HG03565 (cell line): Measurements from ENCODE around the gene TRIM8.
"Not testable (repeated sequence)": the region's sequence is repeated elsewhere in the genome, so short reads cannot be mapped to it uniquely, and the experiment has no call there.

Experiments
- ATAC-seq: cut with Tn5 transposase; IDR thresholded peaks from one replicate; pipeline ENCODE4 v1.9.1; 2021; ENCODE audit warnings: mild to moderate bottlenecking, moderate library complexity; ENCODE audit not compliant: unreplicated experiment

TRIM8 gene

DNA sequence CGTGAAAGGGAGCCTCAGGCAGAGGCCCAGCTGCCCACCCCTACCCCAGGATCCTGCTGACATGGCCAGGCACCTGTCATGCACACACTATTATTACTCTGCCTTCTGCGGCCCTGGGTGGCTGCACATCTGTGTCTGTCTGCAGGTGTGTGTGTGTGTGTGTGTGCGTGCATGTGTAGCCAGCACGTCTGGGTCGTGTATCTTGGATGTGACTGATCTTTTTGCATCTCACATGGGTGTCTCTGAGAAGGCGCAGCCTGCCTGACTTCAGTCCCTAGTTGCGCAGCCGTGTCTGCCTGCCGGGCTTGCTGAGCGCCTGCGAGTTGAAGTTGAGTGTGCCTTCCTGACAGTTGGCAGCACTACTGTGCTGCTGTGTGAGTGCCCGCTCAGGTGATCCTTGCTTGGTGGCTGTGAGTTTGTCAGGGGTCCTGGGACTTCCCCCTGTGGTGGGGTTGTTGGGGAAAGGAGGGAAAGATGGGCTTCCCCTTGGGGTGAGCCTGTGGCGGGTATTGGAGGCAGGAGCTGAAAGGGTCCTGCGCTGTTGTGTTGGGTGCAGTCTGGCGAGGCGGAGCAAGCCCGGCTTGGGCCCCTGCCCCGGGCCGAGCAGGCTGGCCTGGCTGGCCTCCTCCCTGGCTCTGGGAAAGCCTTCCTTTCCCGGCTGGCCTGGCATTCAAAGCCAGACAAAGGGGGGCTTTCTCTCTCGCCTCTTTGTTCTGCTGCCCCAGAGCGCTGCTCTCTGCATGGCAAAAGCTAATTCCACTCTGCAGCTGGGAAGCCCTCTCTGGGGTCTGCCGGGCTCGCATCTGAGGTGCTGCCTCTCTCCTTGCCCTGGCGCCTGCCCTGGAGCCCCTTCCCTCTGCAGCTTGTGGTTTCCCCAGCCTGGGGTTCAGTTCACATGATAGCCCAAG is 4.9 kb downstream of the TRIM8 start:
- no peak for ATAC-seq

DNA sequence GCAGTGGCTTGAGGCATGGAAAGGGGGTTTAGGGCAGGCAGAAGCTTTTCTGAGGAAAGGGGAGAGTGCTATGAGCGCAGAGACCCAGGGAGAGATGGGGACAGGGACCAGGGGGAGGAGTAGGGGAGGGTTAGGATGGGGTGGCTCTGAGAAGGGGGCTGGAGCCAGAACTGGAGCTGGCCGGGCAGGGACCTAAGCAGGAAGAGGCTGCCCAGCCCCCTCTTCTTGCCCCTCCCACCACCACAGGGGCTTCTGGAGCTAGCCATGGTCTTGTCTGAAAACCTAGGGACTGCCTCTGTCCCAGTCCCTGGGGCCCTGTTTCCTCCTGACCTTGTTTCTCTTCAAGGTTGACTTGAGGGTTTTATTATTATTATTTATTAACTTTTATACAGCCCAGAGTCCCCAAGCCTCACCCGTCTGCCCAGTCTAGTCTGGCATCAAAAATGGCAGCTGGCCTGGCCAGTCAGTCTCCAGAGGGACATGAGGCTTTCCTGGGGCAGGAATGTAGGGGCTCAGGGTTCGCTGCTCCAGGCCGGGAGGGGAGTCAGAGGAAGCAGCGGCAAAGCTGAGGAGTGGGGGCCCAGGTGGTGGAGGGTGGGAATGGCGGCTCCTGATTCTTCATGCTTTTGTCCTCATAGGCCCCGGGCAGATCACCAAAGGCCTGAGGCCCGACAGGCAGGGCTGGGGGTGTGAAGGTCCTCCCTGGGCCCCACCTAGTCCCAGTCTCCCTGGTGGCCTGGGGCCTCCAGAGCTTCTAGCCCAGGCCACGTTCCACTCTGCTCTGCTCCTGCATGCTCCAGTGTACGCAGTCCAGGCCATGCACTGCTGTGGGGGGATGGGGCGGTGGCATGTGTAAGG is 5.7 kb downstream of the TRIM8 start:
- no peak for ATAC-seq

DNA sequence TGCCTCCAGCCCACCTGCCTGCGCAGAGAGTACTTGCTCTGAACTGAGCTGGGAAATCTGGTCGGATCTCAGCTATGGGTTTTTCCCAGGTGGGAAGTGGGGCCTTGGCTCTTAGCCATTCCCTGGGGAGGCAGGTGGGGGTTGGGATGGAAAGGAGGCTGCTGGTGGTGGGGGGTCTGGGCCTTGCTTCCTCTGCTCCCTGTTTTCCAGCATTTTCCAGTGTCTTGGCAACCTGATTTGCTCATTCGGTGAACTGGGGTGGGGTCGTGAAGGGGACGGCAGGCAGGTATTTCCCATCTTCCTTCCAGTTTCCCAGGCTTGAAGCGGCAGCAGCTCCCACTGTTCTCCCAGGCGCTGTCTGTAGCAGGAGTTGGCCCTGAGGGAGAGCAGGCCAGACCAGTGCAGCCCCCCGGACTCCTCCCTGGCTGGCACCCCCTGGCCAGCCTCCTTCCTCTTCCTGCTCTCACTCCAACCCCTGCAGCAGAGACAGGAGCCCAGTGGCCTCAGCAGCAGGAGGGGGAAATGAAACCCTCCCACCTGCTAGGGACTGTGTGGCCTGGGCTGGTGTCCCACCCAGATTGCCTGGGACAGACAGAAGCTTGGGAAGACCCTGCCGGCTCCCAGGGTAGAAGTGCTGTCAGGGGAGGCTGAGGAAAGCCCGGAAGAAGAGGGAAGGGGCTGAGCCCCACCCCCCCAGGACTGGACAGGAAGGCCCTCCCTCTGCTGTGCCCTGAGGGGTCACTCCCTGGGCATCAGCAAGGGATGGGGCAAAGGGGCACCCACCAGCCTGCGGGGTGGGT is 6.6 kb downstream of the TRIM8 start:
- ATAC-seq: no peak

DNA sequence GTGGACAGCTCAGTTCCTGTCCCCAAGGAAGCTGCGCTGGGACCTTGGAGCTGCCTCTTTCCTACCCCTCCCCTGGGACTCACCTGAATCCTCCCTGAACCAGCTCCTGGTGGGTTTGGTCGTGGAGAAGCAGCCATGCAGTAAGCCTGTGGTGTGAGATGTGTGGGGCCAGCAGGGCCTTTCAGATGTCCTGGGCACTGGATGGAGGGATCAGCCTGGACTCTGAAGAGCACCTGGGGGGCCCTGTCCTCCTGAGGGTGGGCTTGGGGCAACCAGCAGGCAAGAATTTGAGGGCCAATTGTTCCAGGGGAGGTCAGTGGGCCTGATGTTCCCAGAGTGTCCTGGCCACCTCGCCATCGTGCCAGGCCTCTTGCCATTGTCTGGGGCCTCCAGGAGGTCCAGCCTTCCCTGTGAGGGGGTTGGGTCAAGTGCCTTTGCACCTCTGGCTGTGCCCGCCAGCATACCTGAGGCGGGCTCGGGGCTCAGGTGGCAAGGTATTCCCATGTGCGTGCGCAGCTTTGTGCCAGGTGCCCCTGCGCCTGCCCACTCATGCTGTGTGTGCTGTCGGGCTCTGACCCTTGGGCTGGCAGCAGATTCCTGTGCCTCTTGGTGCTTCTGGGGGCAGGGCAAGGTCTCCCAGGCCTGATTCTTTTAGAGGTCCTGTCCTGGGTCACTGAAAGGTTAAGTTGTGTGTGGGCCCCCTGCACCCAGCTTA is 7.3 kb downstream of the TRIM8 start:
- ATAC-seq: no peak

DNA sequence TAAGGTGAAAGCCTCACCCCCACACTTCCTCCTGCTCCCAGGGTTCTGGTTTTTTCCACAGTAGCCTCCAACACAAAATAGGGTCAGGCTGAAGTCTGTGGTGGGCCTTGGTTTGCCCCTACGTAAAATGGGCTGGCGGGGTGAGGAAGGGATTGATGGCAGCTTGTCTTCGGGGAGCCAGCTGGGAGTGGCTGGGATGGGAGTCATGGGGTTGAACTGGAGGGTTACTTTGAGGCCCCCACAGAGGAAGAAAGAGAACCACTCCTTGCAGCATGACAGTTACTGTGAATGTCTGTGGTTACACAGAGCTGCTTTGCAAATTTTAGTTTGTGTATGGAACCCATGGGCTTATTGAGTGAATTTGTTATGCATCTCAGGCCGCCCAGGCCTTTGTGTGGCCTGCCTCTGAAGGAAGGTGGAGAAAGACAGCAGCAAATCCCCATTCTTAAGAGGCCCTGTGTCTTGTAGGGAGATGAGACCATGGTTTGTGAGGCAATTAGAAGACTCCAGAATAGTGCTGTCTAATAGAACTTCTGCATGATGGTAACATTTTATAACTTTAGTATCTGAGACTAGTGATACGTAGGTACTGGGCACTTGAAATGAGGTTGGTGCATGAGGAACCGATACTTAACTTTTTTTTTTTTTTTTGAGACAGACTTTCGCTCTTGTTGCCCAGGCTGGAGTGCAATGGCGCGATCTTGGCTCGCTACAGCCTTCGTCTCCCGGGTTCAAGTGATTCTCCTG is 8.1 kb downstream of the TRIM8 start:
- peak; percentile 39 for ATAC-seq

DNA sequence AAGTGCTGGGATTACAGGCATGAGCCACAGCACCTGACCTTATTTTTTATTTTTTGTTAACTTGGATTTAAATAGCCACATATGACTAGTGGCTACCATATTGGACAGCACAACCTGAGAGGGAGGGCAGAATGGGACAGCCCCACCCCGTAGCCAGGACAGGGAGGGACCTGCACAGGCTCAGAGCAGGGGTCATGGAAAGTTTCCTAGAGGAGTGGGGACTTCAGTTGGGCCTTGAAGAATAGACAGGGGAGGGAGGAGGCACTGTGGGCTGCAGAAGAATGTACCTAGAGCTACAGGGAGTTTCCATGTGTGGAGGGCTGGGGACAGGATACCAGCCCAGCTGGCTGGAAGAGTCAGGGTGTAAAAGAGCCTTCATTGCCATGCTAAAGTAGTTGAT is 8.8 kb downstream of the TRIM8 start:
- ATAC-seq: no peak

DNA sequence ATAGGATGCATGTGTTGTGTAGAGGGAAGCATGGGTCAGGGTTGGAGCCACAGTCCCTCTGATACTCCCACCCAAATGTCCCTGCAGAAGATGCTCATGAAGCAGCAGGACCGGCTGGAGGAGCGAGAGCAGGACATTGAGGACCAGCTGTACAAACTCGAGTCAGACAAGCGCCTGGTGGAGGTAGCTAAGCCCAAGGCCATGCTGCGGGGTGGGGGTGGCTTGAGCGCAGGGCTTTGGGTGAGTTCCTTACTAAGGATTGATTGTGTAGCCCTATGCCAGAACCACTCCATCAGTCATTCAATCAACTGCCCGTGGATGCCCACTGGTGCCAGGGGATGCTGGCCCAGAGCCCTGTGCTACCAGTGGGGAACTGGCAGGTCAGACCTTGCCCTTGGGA is 10.3 kb downstream of the TRIM8 start:
- no peak for ATAC-seq

DNA sequence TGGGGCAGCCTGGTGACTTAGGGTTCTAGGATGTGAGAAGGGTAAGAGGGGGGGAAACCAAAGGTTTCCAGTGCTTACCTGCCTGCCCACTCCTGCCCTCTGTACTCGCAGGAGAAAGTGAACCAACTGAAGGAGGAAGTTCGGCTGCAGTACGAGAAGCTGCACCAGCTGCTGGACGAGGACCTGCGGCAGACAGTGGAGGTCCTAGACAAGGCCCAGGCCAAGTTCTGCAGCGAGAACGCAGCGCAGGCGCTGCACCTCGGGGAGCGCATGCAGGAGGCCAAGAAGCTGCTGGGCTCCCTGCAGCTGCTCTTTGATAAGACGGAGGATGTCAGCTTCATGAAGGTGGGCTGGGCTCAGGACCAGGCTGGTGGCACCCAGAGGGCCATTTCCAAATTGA is 10.7 kb downstream of the TRIM8 start:
- ATAC-seq: no peak

DNA sequence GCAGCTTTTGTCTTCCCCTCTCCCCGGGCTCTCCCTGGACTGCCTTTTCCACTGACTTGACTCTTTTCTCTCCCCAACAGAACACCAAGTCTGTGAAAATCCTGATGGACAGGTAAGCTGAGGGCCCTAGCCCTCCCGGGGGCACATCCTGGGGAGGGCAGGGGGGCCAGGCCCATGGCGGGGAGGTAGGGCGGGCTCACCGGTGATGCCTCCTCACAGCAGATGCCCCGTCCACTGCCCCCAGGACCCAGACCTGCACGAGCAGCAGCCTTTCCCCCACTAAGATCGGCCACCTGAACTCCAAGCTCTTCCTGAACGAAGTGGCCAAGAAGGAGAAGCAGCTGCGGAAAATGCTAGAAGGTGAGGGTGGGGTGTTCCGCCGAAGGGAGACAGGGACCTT is 11.7 kb downstream of the TRIM8 start:
- ATAC-seq: no peak

DNA sequence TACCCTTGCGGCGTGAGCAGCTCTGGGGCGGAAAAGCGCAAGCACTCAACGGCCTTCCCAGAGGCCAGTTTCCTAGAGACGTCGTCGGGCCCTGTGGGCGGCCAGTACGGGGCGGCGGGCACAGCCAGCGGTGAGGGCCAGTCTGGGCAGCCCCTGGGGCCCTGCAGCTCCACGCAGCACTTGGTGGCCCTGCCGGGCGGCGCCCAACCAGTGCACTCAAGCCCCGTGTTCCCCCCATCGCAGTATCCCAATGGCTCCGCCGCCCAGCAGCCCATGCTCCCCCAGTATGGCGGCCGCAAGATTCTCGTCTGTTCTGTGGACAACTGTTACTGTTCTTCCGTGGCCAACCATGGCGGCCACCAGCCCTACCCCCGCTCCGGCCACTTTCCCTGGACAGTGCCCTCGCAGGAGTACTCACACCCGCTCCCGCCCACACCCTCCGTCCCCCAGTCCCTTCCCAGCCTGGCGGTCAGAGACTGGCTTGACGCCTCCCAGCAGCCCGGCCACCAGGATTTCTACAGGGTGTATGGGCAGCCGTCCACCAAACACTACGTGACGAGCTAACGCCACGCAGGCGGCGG is 12.6 kb downstream of the TRIM8 start:
- no peak for ATAC-seq

DNA sequence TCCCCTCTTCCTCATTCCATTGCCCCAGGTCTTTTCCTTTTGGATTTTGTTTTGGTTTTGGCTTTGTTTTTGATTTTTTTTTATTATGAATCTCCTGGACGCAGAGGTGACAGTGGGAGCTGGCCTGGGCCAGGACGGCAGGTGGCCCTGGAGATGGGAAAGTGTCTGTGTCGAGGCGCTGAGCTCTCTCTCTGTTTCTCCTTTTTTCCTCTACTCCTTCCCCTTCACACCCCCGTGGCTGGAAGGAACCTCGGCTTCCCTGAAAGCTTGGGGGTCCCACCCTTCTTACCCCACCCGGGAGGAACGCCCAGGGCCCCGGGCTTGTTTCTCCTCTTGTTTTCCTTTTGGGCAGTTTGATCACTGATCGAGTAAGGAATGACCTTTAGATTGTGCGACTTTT is 13.2 kb downstream of the TRIM8 start:
- ATAC-seq: no peak

DNA sequence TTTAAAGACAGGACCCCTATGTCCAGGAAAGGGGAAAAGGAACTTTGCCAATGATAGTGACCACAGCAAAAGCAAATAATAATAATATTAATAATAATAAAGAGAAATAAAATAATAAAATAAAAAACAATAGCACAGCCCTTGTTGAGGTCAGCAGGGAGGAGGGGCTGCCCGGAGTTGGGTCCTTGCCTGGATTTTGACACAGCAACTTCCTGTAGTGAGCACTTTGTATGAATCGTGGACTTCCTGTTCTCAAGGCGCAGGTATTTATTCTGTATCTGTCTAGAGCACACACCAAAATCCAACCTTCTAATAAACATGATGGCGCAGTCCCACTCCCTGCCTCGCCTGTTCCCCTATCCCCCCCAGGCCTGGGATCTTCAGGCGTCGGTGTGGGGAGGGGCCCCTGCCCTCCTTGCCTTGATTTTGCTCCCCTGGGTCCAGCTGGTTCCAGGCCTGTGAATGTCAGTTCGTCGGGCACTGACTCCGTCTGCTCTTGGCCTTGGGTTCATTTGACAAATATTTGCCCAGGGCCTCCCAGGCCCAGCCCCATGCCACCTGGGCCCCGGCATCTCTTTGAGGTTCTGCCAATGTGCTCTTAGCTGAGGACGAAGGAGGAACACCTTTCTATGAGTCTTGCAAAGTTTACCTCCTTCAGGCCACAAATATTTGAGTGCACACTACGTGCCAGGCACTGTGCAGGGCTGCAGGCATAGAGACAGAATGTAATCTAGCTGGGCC is 13.9 kb downstream of the TRIM8 start:
- no peak for ATAC-seq

DNA sequence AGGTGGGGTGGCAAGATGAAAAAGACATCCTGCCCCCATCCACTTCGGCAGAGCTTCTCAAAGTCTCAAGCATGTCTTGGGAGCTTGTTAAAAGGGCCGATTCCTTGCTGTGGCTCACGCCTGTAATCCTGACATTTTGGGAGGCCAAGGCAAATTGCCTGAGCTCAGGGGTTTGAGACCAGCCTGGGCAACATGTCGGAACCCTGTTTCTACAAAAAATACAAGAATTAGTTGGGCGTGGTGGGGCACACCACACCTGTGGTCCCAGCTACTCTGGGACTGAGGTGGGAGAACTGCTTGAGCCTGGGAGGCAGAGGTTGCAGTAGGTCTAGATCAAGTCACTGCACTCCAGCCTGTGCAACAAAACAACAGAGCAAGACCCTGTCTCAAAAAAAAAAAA is 14.5 kb downstream of the TRIM8 start:
- no peak for ATAC-seq

DNA sequence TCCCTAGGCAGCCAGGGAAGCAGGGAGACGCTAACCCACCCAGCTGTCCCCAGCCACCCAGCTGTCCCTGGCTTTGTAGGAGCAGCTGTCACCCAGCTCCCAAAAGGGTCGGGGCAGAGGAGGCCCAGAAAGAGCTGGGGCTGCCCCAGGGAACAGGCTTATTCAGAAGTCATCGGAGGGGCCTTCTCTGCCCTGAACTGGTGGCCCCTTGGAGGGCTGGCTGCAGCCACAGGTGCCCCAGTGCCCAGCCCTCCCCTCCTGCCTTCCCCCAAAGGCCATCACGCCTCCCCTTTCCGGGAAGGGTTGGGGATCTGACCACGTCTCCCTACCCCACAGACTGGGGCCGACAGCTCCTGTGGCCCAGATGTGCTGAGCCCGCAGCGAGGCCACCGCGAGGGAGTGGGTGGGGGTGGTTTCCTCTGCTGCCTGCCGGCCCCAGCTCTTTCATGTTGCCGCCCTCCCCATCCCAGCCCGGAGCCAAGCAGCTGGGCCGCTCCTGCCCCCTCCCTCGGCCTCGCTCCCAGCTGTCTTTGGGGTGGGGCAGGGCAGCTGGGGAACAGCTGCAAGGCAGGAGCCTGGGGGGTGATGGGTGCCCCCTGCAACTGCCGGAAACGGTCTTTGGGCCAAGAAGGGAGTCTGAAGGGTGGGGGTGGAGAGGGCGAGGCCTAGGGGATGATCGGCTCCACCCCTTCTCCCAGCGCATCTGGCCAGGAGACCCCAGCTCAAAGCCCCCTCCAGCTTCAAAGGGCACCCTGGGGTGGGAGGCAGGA is 16.8 kb downstream of the TRIM8 start:
- peak; percentile 60 for ATAC-seq

DNA sequence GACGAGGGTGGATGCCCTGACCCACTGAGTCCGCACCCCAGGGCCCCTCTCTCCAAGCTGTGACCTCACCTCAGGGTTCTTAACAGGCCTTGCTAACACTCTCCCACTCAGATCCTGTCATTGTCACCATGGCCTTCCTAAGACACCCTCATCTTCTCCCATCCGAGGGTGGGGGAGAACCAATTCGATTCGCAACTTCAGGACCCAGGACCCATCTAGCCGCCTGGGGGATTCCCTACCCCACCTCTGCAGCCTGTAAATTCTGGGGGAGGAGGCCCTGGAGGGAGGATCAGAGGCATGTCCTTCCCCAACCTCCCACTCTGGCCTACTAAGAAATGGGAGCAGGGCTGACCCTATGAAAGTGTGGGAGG is 17.4 kb downstream of the TRIM8 start:
- no peak for ATAC-seq

DNA sequence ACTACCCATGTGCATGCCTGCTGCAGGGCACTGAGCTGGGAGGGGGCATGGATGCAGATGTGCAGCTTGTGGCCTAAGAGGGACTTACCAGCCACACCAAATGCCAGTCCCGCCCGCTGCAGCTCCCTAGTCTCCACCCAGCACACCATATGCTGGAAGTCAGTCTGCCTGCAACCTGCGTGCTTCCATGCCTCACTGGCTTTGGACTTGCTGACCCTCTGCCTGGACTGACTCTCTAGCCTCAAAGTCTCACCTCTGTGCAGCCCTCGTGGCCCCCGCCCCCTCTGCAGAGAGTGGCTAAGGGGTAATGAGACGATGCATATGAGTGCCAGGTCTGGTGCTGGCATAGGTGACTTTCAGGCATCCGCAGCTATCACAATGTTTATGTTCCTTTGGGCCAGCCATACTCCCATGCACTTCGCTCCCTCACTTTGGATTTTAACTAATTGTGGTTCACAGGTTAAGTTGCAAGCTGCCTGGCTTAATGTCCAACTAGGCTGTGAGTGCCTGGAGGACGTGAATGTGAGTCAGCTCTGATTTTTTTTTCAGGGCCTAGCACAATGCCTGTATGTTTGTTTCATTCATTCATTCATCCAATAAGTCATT is 21.7 kb downstream of the TRIM8 start:
- ATAC-seq: no peak

DNA sequence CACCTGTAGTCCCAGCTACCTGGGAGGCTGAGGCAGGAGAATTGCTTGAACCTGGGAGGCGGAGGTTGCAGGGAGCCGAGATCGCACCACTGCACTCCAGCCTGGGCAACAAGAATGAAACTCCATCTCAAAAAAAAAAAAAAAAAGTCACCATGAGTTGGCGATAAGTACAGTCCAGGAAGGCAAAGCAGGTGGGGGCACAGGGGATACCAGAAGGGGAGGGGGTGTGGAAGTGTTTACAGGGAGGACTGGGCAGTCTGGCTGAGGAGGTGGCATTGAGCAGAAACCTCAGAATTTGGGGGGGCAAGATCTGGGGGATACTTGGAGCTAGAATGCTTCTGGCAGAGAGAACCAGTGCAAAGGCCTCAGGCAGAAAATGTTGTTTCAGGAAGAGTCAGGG is 23.1 kb downstream of the TRIM8 start:
- ATAC-seq: not testable (repeated sequence)
